ENCODE data around the gene MICAL3.

DNA sequence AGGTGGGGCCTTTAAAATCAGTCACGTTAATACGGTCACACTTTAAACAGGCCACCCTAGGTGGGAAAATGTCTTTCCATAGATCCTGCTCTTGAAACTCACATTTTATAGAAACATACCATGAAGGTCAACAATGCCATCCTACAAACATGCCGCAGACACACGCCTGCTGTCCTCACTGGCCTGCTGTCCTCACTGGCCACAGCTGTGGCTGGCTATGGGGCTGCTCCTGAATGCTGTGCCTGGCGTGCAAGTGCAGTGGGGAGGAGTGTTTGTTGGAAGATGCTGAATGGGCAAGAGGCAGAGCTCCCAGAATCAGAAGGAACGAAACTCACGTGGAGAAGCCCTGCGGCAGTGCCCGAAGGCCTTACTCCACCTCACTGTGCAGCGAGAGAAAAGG, 143.9 kb downstream of the MICAL3 start:
- TF ChIP-seq CTCF (conservative IDR thresholded peaks at IDR 0.05; ENCODE audit: low read depth, low read length) (no peak), EZH2 (IDR thresholded peaks at IDR 0.05; ENCODE audit: low read length, unreplicated experiment) (no peak), EZH2phosphoT487 (IDR thresholded peaks at IDR 0.05; ENCODE audit: borderline replicate concordance, low read length) (no peak)
